CD14-positive monocyte (primary cell): ENCODE measurements around the gene ETS1. TPM values are rescaled to one million over a fixed set of nuclear protein-coding genes. Genes with fewer than 3 reads are reported as not detected.

Experiments
- DNase-seq, 3 donors: peaks; one replicate each; pipeline ENCODE4 v3.0.0-alpha.2; 2011 to 2022
- H2AFZ ChIP-seq: 2 replicates; pipeline ENCODE4 v1.6.0; 2012; ENCODE audit warnings: mild to moderate bottlenecking, low read depth, low read length, inconsistent platforms; ENCODE audit not compliant: insufficient read depth, poor library complexity, severe bottlenecking
- H3K27ac ChIP-seq, 2 donors: 1 replicate in 1 of 2; 2 replicates in 1 of 2; pipeline ENCODE4 v1.5.1; 2012 to 2013; ENCODE audit warnings: low read length in 2 of 2, control low read depth in 1 of 2, inconsistent platforms in 1 of 2, low read depth in 1 of 2, mild to moderate bottlenecking in 1 of 2
- H3K27me3 ChIP-seq, 2 donors: one replicate each; pipeline versions ENCODE4 v1.6.0 to v1.6.1; 2011 to 2013; ENCODE audit warnings: low read length in 2 of 2; ENCODE audit not compliant: control insufficient read depth in 2 of 2, insufficient read depth in 2 of 2
- H3K36me3 ChIP-seq, 2 donors: replicated peaks in 1 of 2; 1 replicate in 1 of 2; 2 replicates in 1 of 2; pipeline versions ENCODE4 v1.5.1 to v1.6.1; 2012 to 2013; ENCODE audit warnings: low read length in 2 of 2, control low read depth in 1 of 2, inconsistent platforms in 1 of 2, mild to moderate bottlenecking in 1 of 2; ENCODE audit not compliant: insufficient read depth in 2 of 2, control insufficient read depth in 1 of 2
- H3K4me1 ChIP-seq, 2 donors: 1 replicate in 1 of 2; 2 replicates in 1 of 2; pipeline versions ENCODE4 v1.5.1 to v1.6.1; 2012 to 2013; ENCODE audit warnings: low read length in 2 of 2, control low read depth in 1 of 2, inconsistent platforms in 1 of 2, mild to moderate bottlenecking in 1 of 2, moderate library complexity in 1 of 2; ENCODE audit not compliant: insufficient read depth in 2 of 2, control insufficient read depth in 1 of 2
- H3K4me2 ChIP-seq: replicated peaks from 2 replicates; pipeline ENCODE3; 2012; ENCODE audit warnings: low read length, moderate library complexity, mild to moderate bottlenecking; ENCODE audit not compliant: poor library complexity, severe bottlenecking; ENCODE audit errors: extremely low read depth
- H3K4me3 ChIP-seq, 3 experiments: fragments of 200-600 bp in 1 of 3; sonication (generic) in 1 of 3; replicated peaks in 1 of 3; 1 replicate in 2 of 3; 2 replicates in 1 of 3; pipeline ENCODE4 v1.5.1; 2011 to 2013; ENCODE audit warnings: low read length in 3 of 3, mild to moderate bottlenecking in 3 of 3, control low read depth in 2 of 3, low read depth in 2 of 3, inconsistent platforms in 1 of 3, moderate library complexity in 1 of 3
- H3K79me2 ChIP-seq: 2 replicates; pipeline ENCODE4 v1.6.0; 2012; ENCODE audit warnings: mild to moderate bottlenecking, control low read depth, inconsistent platforms, low read length, moderate library complexity; ENCODE audit not compliant: insufficient read depth
- H3K9ac ChIP-seq: 2 replicates; pipeline ENCODE4 v1.6.0; 2017; ENCODE audit warnings: low read length, mild to moderate bottlenecking; ENCODE audit not compliant: insufficient read depth, poor library complexity, severe bottlenecking
- H3K9me3 ChIP-seq, 2 donors: replicated peaks in 1 of 2; 1 replicate in 1 of 2; 2 replicates in 1 of 2; pipeline versions ENCODE4 v1.5.1 to v1.6.1; 2012 to 2013; ENCODE audit warnings: low read length in 2 of 2, control low read depth in 1 of 2; ENCODE audit not compliant: control insufficient read depth in 1 of 2, insufficient read depth in 1 of 2
- H4K20me1 ChIP-seq: 2 replicates; pipeline ENCODE4 v1.6.0; 2012; ENCODE audit warnings: mild to moderate bottlenecking, low read length, control low read depth, moderate library complexity; ENCODE audit not compliant: insufficient read depth
- H3K27ac Mint-ChIP-seq, 7 donors: one replicate each; pipeline ENCODE4 v1.8.0; 2020; ENCODE audit warnings: mild to moderate bottlenecking in 7 of 7, mixed read lengths in 7 of 7, moderate library complexity in 6 of 7, inconsistent platforms in 2 of 7
- H3K27me3 Mint-ChIP-seq, 3 donors: one replicate each; pipeline ENCODE4 v1.8.0; 2021 to 2022; ENCODE audit warnings: low read depth in 3 of 3, mild to moderate bottlenecking in 3 of 3, mixed read lengths in 3 of 3, moderate library complexity in 3 of 3, inconsistent platforms in 1 of 3
- H3K36me3 Mint-ChIP-seq, 2 donors: one replicate each; pipeline ENCODE4 v1.8.0; 2020; ENCODE audit warnings: mixed read lengths in 2 of 2, inconsistent platforms in 1 of 2, mild to moderate bottlenecking in 1 of 2
- H3K4me1 Mint-ChIP-seq: one replicate; pipeline ENCODE4 v1.8.0; 2020; ENCODE audit warnings: mild to moderate bottlenecking, mixed read lengths
- H3K4me3 Mint-ChIP-seq, 2 donors: one replicate each; pipeline ENCODE4 v1.8.0; 2020; ENCODE audit warnings: mild to moderate bottlenecking in 2 of 2, mixed read lengths in 2 of 2, moderate library complexity in 1 of 2
- H3K9me3 Mint-ChIP-seq, 7 donors: one replicate each; pipeline ENCODE4 v1.8.0; 2020 to 2022; ENCODE audit warnings: mixed read lengths in 7 of 7, mild to moderate bottlenecking in 6 of 7, moderate library complexity in 6 of 7, inconsistent platforms in 2 of 7
- CTCF ChIP-seq: fragments of 200-600 bp; IDR thresholded peaks from one replicate; pipeline ENCODE4 v1.8.0; 2022; ENCODE audit warnings: antibody characterized with exemption, mild to moderate bottlenecking
- WGBS: methylation state at CpG from one replicate; pipeline ENCODE4 v1.1.5; 2013; ENCODE audit warnings: missing lambda C conversion rate; ENCODE audit not compliant: insufficient coverage; 5-methylcytosine and 5-hydroxymethylcytosine counted together
- intact Hi-C, 2 donors: fragments of 100-400 bp; cut with micrococcal nuclease; formaldehyde crosslinking; loops; one replicate each; pipeline versions ENCODE4 v1.15.0 to v1.15.1; 2023
- polyA plus RNA-seq, 3 donors: library from polyadenylated mRNA; depleted of rRNA in 1 of 3; unstranded in 2 of 3; stranded (reverse) in 1 of 3; fragments of 300-500 nt in 2 of 3; fragments of >200 nt in 1 of 3; fragmentation: Illumina TruSeq in 2 of 3; gene quantifications; 1 replicate in 2 of 3; 2 replicates in 1 of 3; pipeline ENCODE4 v1.2.3, GENCODE V29; 2012 to 2021

Gene ETS1
- polyA plus RNA-seq, 3 donors: 0.67 to 1.6 (median 1.6) TPM

GRCh38 chr11:128618603-128619002 is 31.2 kb upstream of the ETS1 start:
- no peak overlapping the region for H2AFZ ChIP-seq
- no peak for DNase-seq
- Mint-ChIP-seq H3K36me3 (no peaks in the 10 kb centered on the region), H3K4me1 (peaks cover 7% of the 10 kb centered on the region), H3K27me3 (peaks cover 6 to 13% (median 10%) of the 10 kb centered on the region in 3 donors), H3K4me3 (no peak overlapping the region), H3K27ac (no peak overlapping the region), H3K9me3 (no peaks in the 10 kb centered on the region)
- H3K9me3 ChIP-seq: no peaks in the 10 kb centered on the region
- H3K9ac ChIP-seq: no peak overlapping the region
- no peak for TF ChIP-seq CTCF
- intact Hi-C loops: no loop called here
- no peak overlapping the region for H3K4me3 ChIP-seq
- no peaks in the 10 kb centered on the region for H3K79me2 ChIP-seq
- H4K20me1 ChIP-seq: no peaks in the 10 kb centered on the region
- no peak overlapping the region for H3K4me2 ChIP-seq
- no peaks in the 10 kb centered on the region for H3K36me3 ChIP-seq
- no peak overlapping the region for H3K27ac ChIP-seq
- H3K27me3 ChIP-seq: no peaks in the 10 kb centered on the region
- WGBS: 93% methylated on average over 7 of the region's 7 CpGs
- no peaks in the 10 kb centered on the region for H3K4me1 ChIP-seq

- Histone ChIP-seq H3K36me3 (no peaks in the 10 kb centered on the region), H3K27ac (no peak overlapping the region), H2AFZ (no peak overlapping the region), H4K20me1 (no peaks in the 10 kb centered on the region), H3K4me2 (no peak overlapping the region), H3K79me2 (no peaks in the 10 kb centered on the region), H3K4me3 (no peak overlapping the region), H3K9ac (no peak overlapping the region), H3K27me3 (no peaks in the 10 kb centered on the region), H3K4me1 (peaks cover 3 to 5% of the 10 kb centered on the region in 2 donors), H3K9me3 (no peaks in the 10 kb centered on the region)
- Mint-ChIP-seq H3K27me3 (peaks cover 5 to 8% (median 7%) of the 10 kb centered on the region in 3 donors), H3K27ac (no peak overlapping the region), H3K36me3 (no peaks in the 10 kb centered on the region), H3K4me3 (no peak overlapping the region), H3K4me1 (peaks cover 13% of the 10 kb centered on the region), H3K9me3 (no peaks in the 10 kb centered on the region)
- WGBS: 83% methylated on average over 6 of the region's 7 CpGs
- no peak for TF ChIP-seq CTCF
- intact Hi-C loops: no loop called here
- DNase-seq: no peak
Measured at GRCh38 chr11:128616161-128616560, 28.8 kb upstream of the ETS1 start.
